SJSA1 (cell line): ENCODE results near the gene CKS1B. TPM values are rescaled to one million over a fixed set of nuclear protein-coding genes. Genes with fewer than 3 reads are reported as not detected.

Experiments used
- DNase-seq, 2 experiments: peaks; one replicate each; pipeline ENCODE4 v3.0.0-alpha.2; 2015 to 2020; ENCODE audit warnings: low spot score in 2 of 2, low read depth in 1 of 2
- H3K27ac ChIP-seq: fragments of 250-450 bp; sonication (Bioruptor Pico); 2 replicates; pipeline ENCODE4 v1.5.1; 2020; ENCODE audit warnings: mild to moderate bottlenecking, moderate library complexity
- H3K27me3 ChIP-seq: fragments of 250-450 bp; sonication (Bioruptor Pico); replicated peaks from 2 replicates; pipeline ENCODE4 v1.5.1; 2020; ENCODE audit warnings: mild to moderate bottlenecking, moderate library complexity
- H3K36me3 ChIP-seq: fragments of 250-450 bp; sonication (Bioruptor Pico); 2 replicates; pipeline ENCODE4 v1.5.1; 2020; ENCODE audit warnings: mild to moderate bottlenecking
- H3K4me1 ChIP-seq: fragments of 250-450 bp; sonication (Bioruptor Pico); replicated peaks from 2 replicates; pipeline ENCODE4 v1.6.1; 2021; ENCODE audit warnings: mild to moderate bottlenecking
- H3K4me3 ChIP-seq: fragments of 250-450 bp; sonication (Bioruptor Pico); 2 replicates; pipeline ENCODE4 v1.5.1; 2020; ENCODE audit warnings: mild to moderate bottlenecking
- H3K9me3 ChIP-seq: fragments of 250-450 bp; sonication (Bioruptor Pico); replicated peaks from 2 replicates; pipeline ENCODE4 v1.5.1; 2020; ENCODE audit warnings: mild to moderate bottlenecking
- total RNA-seq: library from RNA; depleted of rRNA; stranded (reverse); fragments of >200 nt; shearing (Covaris generic); gene quantifications from 2 replicates; pipeline ENCODE4 v1.2.3, GENCODE V29; 2014

The CKS1B gene
- total RNA-seq, 1 experiment from 2014 or later = 290 TPM

GRCh38 chr1:154955039-154955717 is 19.3 kb upstream of the CKS1B start:
- Histone ChIP-seq H3K27ac (peak overlapping the region; percentile 4), H3K4me1 (peaks cover 11% of the 10 kb centered on the region), H3K9me3 (no peaks in the 10 kb centered on the region), H3K4me3 (peak overlapping the region; percentile 34), H3K36me3 (peaks cover 21% of the 10 kb centered on the region), H3K27me3 (no peaks in the 10 kb centered on the region)
- DNase-seq = no peak

- Histone ChIP-seq H3K27ac (peak within 1 kb of the TSS; percentile 4), H3K36me3 (peaks cover 23% of the 10 kb centered on the region), H3K27me3 (no peaks in the 10 kb centered on the region), H3K4me3 (peak within 1 kb of the TSS; percentile 34), H3K9me3 (no peaks in the 10 kb centered on the region), H3K4me1 (peaks cover 16% of the 10 kb centered on the region)
- DNase-seq = peak; percentile 72 to 92
These were observed 18.6 kb upstream of the CKS1B start, which contains the start of gene PBXIP1 for GRCh38 chr1:154955718-154956543. PBXIP1 (minus strand) TSS chr1:154956099; CDS start chr1:154953721, 2,378 bp downstream.

GRCh38 chr1:154956544-154956941 is 17.9 kb upstream of the CKS1B start:
- Histone ChIP-seq H3K4me3 (peak overlapping the region; percentile 34), H3K36me3 (peaks cover 26% of the 10 kb centered on the region), H3K9me3 (peaks cover 3% of the 10 kb centered on the region), H3K27ac (no peak overlapping the region), H3K4me1 (peaks cover 20% of the 10 kb centered on the region), H3K27me3 (no peaks in the 10 kb centered on the region)
- no peak for DNase-seq

- peaks cover 6% of the 10 kb centered on the region for H3K9me3 ChIP-seq
- H3K27ac ChIP-seq = no peak overlapping the region
- peaks cover 26% of the 10 kb centered on the region for H3K4me1 ChIP-seq
- H3K4me3 ChIP-seq = no peak overlapping the region
- H3K36me3 ChIP-seq = peaks cover 32% of the 10 kb centered on the region
- no peak for DNase-seq
- H3K27me3 ChIP-seq = no peaks in the 10 kb centered on the region
These were observed 17.3 kb upstream of the CKS1B start for GRCh38 chr1:154957091-154957657.

- Histone ChIP-seq H3K4me3 (no peak overlapping the region), H3K9me3 (peaks cover 6% of the 10 kb centered on the region), H3K4me1 (peaks cover 33% of the 10 kb centered on the region), H3K36me3 (peaks cover 41% of the 10 kb centered on the region), H3K27me3 (no peaks in the 10 kb centered on the region), H3K27ac (no peak overlapping the region)
- DNase-seq = no peak
These were observed 16.4 kb upstream of the CKS1B start for GRCh38 chr1:154958036-154958435.

GRCh38 chr1:154958681-154959425 is 15.6 kb upstream of the CKS1B start:
- H3K4me1 ChIP-seq = peaks cover 34% of the 10 kb centered on the region
- H3K9me3 ChIP-seq = peaks cover 6% of the 10 kb centered on the region
- no peak overlapping the region for H3K4me3 ChIP-seq
- H3K36me3 ChIP-seq = peaks cover 49% of the 10 kb centered on the region
- H3K27ac ChIP-seq = no peak overlapping the region
- no peak for DNase-seq
- no peaks in the 10 kb centered on the region for H3K27me3 ChIP-seq

GRCh38 chr1:154959426-154959780 is 15.1 kb upstream of the CKS1B start:
- peaks cover 54% of the 10 kb centered on the region for H3K36me3 ChIP-seq
- H3K27ac ChIP-seq = no peak overlapping the region
- H3K4me3 ChIP-seq = no peak overlapping the region
- DNase-seq = no peak
- H3K4me1 ChIP-seq = peaks cover 34% of the 10 kb centered on the region
- peaks cover 6% of the 10 kb centered on the region for H3K9me3 ChIP-seq
- H3K27me3 ChIP-seq = no peaks in the 10 kb centered on the region

GRCh38 chr1:154960446-154961136 is 13.9 kb upstream of the CKS1B start:
- peak overlapping the region; percentile 97 for H3K4me3 ChIP-seq
- no peaks in the 10 kb centered on the region for H3K27me3 ChIP-seq
- H3K27ac ChIP-seq = no peak overlapping the region
- H3K4me1 ChIP-seq = peaks cover 29% of the 10 kb centered on the region
- peaks cover 66% of the 10 kb centered on the region for H3K36me3 ChIP-seq
- H3K9me3 ChIP-seq = peaks cover 6% of the 10 kb centered on the region
- no peak for DNase-seq

GRCh38 chr1:154961207-154962155 is 13.0 kb upstream of the CKS1B start, which contains the start of gene PYGO2:
PYGO2 (minus strand) TSS chr1:154961782; CDS start chr1:154961576, 206 bp downstream.
- DNase-seq = peak; percentile 84 to 94
- no peaks in the 10 kb centered on the region for H3K27me3 ChIP-seq
- H3K36me3 ChIP-seq = peaks cover 75% of the 10 kb centered on the region
- H3K9me3 ChIP-seq = peaks cover 6% of the 10 kb centered on the region
- peak within 1 kb of the TSS; percentile 96 for H3K27ac ChIP-seq
- peaks cover 26% of the 10 kb centered on the region for H3K4me1 ChIP-seq
- H3K4me3 ChIP-seq = peak within 1 kb of the TSS; percentile 97

- peak overlapping the region; percentile 96 for H3K27ac ChIP-seq
These were observed 12.2 kb upstream of the CKS1B start for GRCh38 chr1:154962156-154962749.

GRCh38 chr1:154962795-154963330 is 11.6 kb upstream of the CKS1B start:
- DNase-seq = no peak
- peaks cover 6% of the 10 kb centered on the region for H3K9me3 ChIP-seq
- H3K4me1 ChIP-seq = peaks cover 23% of the 10 kb centered on the region
- H3K4me3 ChIP-seq = no peak overlapping the region
- H3K36me3 ChIP-seq = peaks cover 88% of the 10 kb centered on the region
- no peak overlapping the region for H3K27ac ChIP-seq
- H3K27me3 ChIP-seq = no peaks in the 10 kb centered on the region

More at GRCh38 chr1:154962156-154962749, 12.2 kb upstream of the CKS1B start:
- peaks cover 6% of the 10 kb centered on the region for H3K9me3 ChIP-seq
- no peaks in the 10 kb centered on the region for H3K27me3 ChIP-seq
- peak overlapping the region; percentile 97 for H3K4me3 ChIP-seq
- H3K4me1 ChIP-seq = peaks cover 23% of the 10 kb centered on the region
- H3K36me3 ChIP-seq = peaks cover 83% of the 10 kb centered on the region
- no peak for DNase-seq
